ENCODE measurements around the gene TEP1. TPM values are rescaled to one million over a fixed set of nuclear protein-coding genes. Genes with fewer than 3 reads are reported as not detected.

The TEP1 gene
- total and polyA plus RNA-seq, 10 of the 15 experiments (the other 5 are each of a cell fraction or from before 2014, with no cell fraction given) = 3.3 to 29.7 (median 16.8) TPM

DNA sequence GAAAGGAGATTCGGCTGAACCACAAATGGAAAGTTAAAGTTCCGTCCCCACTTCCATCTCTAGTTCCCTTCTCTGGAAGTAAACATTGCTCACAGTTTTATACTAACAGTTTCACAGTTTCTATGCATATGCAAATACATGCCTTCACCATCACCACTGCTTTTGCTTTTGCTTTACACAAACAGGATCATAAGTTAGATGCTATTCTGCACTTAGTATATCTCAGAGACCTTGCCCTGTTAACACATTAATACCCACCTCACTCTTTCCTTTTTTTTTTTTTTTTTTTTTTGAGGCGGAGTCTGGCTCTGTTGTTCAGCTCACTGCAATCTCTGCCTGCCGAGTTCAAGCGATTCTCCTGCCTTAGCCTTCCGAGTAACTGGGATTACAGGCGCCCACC, 890 bp downstream of the TEP1 start (continued):
- TF ChIP-seq, protein P1, sequence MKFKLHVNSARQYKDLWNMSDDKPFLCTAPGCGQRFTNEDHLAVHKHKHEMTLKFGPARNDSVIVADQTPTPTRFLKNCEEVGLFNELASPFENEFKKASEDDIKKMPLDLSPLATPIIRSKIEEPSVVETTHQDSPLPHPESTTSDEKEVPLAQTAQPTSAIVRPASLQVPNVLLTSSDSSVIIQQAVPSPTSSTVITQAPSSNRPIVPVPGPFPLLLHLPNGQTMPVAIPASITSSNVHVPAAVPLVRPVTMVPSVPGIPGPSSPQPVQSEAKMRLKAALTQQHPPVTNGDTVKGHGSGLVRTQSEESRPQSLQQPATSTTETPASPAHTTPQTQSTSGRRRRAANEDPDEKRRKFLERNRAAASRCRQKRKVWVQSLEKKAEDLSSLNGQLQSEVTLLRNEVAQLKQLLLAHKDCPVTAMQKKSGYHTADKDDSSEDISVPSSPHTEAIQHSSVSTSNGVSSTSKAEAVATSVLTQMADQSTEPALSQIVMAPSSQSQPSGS (IDR thresholded peaks at IDR 0.05; ENCODE audit: low read length) = no peak
- no peak for TF ChIP-seq CEBPZ (IDR thresholded peaks at IDR 0.05; ENCODE audit: low read depth, low read length)
- peak; percentile 72 for TF ChIP-seq ZNF384 (IDR thresholded peaks at IDR 0.05; ENCODE audit: borderline replicate concordance, low read depth, low read length)
- TF ChIP-seq, protein P2, sequence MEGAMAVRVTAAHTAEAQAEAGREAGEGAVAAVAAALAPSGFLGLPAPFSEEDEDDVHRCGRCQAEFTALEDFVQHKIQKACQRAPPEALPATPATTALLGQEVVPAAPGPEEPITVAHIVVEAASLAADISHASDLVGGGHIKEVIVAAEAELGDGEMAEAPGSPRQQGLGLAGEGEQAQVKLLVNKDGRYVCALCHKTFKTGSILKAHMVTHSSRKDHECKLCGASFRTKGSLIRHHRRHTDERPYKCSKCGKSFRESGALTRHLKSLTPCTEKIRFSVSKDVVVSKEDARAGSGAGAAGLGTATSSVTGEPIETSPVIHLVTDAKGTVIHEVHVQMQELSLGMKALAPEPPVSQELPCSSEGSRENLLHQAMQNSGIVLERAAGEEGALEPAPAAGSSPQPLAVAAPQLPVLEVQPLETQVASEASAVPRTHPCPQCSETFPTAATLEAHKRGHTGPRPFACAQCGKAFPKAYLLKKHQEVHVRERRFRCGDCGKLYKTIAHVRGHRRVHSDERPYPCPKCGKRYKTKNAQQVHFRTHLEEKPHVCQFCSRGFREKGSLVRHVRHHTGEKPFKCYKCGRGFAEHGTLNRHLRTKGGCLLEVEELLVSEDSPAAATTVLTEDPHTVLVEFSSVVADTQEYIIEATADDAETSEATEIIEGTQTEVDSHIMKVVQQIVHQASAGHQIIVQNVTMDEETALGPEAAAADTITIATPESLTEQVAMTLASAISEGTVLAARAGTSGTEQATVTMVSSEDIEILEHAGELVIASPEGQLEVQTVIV (IDR thresholded peaks at IDR 0.05; ENCODE audit: borderline replicate concordance, partially characterized antibody) = no peak
- peak; percentile 100 for TF ChIP-seq POU2F2 (IDR thresholded peaks at IDR 0.05; ENCODE audit: borderline replicate concordance, low read depth, low read length)
- TF ChIP-seq CBFB (IDR thresholded peaks at IDR 0.05; ENCODE audit: low read depth) = no peak
- no peak for TF ChIP-seq SP1 (IDR thresholded peaks at IDR 0.05; ENCODE audit: low read depth, low read length)
